GM12872 (cell line): ENCODE measurements around the gene EPN2.

Source experiments
- TF ChIP-seq, protein P1 (sequence below): IDR thresholded peaks from 3 replicates; pipeline ENCODE4 v1.5.1; 2011; ENCODE audit warnings: low read depth, mild to moderate bottlenecking, low read length, moderate library complexity; ENCODE audit not compliant: insufficient read depth

The EPN2 gene

DNA sequence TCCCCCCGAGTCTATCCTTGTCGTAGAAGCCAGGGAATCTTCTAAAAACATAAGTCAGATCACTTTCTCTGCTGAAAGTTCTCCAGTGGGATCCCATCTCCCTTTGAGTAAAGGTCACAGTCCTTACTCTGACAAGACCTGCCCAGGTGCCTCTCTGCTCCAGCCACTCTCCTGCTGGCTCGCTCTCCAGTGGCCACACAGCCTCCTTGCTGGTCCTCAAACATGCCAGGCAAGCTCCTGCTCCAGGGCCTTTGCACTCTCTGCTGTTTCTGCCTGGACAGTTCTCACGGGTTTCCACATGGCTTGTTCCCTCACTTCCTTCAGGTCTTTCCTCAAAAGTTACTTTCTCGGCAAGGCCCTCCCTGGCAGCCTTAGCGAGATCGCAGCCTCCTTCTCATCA is 122.0 kb downstream of the EPN2 start:
- TF ChIP-seq, protein P1, sequence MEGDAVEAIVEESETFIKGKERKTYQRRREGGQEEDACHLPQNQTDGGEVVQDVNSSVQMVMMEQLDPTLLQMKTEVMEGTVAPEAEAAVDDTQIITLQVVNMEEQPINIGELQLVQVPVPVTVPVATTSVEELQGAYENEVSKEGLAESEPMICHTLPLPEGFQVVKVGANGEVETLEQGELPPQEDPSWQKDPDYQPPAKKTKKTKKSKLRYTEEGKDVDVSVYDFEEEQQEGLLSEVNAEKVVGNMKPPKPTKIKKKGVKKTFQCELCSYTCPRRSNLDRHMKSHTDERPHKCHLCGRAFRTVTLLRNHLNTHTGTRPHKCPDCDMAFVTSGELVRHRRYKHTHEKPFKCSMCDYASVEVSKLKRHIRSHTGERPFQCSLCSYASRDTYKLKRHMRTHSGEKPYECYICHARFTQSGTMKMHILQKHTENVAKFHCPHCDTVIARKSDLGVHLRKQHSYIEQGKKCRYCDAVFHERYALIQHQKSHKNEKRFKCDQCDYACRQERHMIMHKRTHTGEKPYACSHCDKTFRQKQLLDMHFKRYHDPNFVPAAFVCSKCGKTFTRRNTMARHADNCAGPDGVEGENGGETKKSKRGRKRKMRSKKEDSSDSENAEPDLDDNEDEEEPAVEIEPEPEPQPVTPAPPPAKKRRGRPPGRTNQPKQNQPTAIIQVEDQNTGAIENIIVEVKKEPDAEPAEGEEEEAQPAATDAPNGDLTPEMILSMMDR, result no peak

DNA sequence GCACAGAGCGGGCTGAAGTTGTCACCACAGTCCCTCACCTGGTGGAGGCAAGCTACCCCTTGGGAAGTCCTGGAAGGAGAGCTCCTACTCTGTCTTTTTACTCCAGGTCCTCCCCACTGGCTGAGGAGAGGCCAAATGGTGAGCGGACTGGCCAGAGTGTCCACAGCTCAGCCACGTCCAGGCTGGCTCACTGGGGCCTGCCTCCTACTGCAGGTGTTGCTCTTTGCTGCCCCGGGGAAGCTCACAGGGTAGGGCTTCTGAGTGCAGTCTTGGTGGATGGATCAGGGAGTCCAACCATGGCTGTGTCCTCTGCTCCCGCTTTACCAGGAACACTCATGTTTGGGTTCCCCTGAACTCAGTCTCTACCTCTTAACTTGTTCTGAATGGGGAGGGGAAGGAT is 122.7 kb downstream of the EPN2 start:
- TF ChIP-seq, protein P1, result no peak

DNA sequence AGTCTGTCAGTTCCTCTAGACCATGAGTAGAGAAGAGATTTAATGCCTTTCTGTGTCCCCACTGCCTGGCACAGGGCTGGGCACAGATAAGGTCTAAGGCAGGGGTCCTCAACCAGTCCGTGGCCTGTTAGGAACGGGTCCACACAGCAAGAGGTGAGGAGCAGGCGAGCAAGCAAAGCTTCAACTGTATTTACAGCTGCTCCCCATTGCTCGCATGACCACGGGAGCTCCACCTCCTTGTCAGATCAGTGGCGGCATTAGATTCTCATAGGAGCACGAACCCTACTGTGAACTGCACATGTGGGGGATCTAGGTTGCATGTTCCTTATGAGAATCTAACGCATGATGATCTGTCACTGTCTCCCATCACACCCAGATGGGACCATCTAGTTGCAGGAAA is 123.6 kb downstream of the EPN2 start:
- TF ChIP-seq, protein P1, result no peak

DNA sequence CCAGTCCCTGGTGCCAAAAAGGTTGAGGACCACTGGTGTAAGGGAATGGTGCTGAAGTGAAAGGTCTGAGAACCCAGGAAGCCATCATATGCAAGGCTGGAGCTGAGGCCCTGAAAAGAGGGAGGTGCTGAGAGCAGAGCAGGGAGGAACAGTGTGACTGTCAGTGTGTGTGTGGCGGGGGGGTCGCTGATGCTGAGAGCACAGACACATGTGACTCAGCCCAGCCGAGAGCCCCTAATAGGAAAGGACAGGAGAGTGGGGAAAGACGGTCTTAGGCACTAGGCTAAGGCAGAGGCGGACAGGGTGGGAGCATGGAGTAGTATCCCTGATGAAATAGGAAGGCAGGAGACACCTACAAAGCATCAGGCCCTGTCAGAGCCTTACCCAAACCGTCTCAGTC is 124.2 kb downstream of the EPN2 start:
- TF ChIP-seq, protein P1, result no peak

DNA sequence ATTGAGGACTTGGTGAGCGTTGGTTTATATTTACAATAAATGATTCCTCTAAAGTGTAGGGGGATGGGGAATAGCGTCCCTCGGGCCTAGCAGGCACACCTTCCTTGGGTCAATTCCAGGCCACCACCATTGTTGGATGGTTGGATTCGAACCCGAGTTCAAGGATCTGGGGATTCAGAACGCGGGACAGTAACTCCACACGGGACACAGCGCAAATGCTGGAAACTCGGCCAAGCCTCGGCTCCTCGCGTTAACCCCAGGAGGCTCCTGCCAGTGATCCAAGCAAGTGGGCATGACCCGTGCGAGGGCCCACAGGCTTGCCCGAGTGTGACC is 124.7 kb downstream of the EPN2 start:
- TF ChIP-seq, protein P1, result no peak

DNA sequence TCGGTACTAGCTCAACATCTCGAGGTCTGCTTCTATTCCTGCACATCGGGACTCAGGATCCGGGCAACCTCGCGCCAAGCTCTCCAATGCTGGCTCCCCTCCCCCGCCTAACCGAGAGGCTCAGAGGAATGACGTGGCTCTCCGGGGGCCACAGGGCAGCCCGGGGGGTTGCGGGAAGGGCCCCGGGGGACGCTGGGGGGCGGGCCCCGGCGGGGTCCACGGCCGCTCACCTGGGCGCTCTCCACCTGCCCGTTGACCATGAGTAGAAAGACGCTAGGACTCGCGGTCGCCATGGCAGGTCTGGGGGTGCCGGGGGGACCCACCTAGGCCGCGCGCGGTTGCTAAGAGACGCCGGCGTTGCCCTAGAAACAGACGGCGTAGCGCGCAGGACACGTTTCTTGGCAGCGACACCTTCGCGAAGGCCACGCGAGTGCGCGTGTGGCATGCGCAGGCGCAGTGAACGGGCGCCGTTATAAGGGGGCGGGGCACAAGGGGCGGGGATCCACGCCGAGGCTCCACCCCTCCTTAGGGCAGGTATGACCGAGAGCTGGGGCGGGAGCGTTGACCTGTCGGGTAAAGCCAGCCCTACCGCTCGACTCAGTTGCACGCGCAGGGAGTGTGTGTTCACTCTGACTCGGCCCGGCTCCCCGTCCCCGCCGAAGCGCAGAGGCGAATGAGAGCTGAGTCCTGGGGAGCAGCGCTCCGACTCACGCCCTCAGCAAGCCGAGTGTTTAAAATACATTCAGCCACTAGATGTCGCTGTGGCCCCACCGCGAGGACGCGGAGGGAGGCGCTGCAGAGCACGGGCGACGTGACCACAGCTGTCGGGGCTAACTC is 125.3 kb downstream of the EPN2 start, which contains the start of gene B9D1:
Gene B9D1, minus strand, starts transcription at position 447 of the 837 bp plus-strand sequence. Its CDS starts 154 bp downstream, at position 293.
- TF ChIP-seq, protein P1, result peak; percentile 93

DNA sequence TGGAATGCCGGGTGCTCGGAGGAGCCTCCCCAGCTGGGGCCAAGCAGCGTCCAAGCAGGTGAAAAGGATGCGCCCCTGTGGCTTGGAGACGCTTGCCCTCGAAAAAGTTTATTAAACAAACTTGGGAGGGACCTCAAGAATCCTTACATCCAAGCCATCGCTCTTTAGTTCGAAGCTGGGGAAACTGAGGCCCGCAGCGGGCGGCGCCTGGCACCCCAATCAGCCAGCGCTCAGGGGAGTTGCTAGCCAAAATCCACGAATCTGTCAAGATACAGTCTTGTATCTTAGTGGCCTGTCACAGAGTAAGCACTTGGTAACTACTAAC is 125.9 kb downstream of the EPN2 start:
- TF ChIP-seq, protein P1, result no peak
